WTC11 (cell line): Measurements from ENCODE around the gene SINHCAF. TPM values are rescaled to one million over a fixed set of nuclear protein-coding genes. Genes with fewer than 3 reads are reported as not detected.

Experiments used
- ATAC-seq: fragments of 200-7000 bp; cut with Tn5 transposase; 2 replicates; pipeline ENCODE4 v1.10.0; 2021; ENCODE audit warnings: mild to moderate bottlenecking, moderate library complexity
- CTCF ChIA-PET: fragments of 300-600 bp; sonication (Branson Sonifier 250); formaldehyde crosslinking; loops from one replicate; lab custom pipeline; 2021; ENCODE audit warnings: antibody characterized with exemption; lab: Charles Lee
- POLR2A ChIA-PET: fragments of 350-600 bp; sonication (Branson Sonifier 250); formaldehyde crosslinking; loops from one replicate; lab custom pipeline; 2021; ENCODE audit warnings: antibody characterized with exemption; lab: Charles Lee
- DNase-seq: peaks from one replicate; pipeline ENCODE4 v3.0.0; 2021; ENCODE audit warnings: low spot score
- H3K27ac Mint-ChIP-seq: 2 replicates; pipeline ENCODE4 v1.8.0; 2021; ENCODE audit warnings: mixed read lengths
- H3K27me3 Mint-ChIP-seq: 2 replicates; pipeline ENCODE4 v1.8.0; 2021; ENCODE audit warnings: low read depth, mild to moderate bottlenecking, moderate library complexity, mixed read lengths
- H3K36me3 Mint-ChIP-seq: 2 replicates; pipeline ENCODE4 v1.8.0; 2021; ENCODE audit warnings: mixed read lengths
- H3K4me1 Mint-ChIP-seq: 2 replicates; pipeline ENCODE4 v1.8.0; 2022; ENCODE audit warnings: mixed read lengths
- H3K4me3 Mint-ChIP-seq: 2 replicates; pipeline ENCODE4 v1.8.0; 2021; ENCODE audit warnings: mild to moderate bottlenecking, moderate library complexity, mixed read lengths
- H3K9me3 Mint-ChIP-seq: 2 replicates; pipeline ENCODE4 v1.8.0; 2021; ENCODE audit warnings: mixed read lengths
- ATF6 ChIP-seq: sonication (generic); formaldehyde crosslinking; IDR thresholded peaks from 2 replicates; pipeline ENCODE4 v1.8.1; 2023; ENCODE audit warnings: mild to moderate bottlenecking, missing genetic modification reagents
- EMX1 ChIP-seq: fragments of 250-450 bp; sonication (Bioruptor Pico); IDR thresholded peaks from 2 replicates; pipeline ENCODE4 v1.8.0; 2021; ENCODE audit warnings: mild to moderate bottlenecking
- ETV6 ChIP-seq: sonication (generic); formaldehyde crosslinking; IDR thresholded peaks from 2 replicates; pipeline ENCODE4 v1.8.1; 2022; ENCODE audit warnings: mild to moderate bottlenecking, missing genetic modification reagents
- FOXK1 ChIP-seq: sonication (generic); formaldehyde crosslinking; IDR thresholded peaks from 2 replicates; pipeline ENCODE4 v1.8.0; 2022; ENCODE audit warnings: mild to moderate bottlenecking, moderate library complexity, missing genetic modification reagents
- HMGA2 ChIP-seq: fragments of 250-450 bp; sonication (Bioruptor Pico); IDR thresholded peaks from 2 replicates; pipeline ENCODE4 v1.4.0; 2021; ENCODE audit warnings: mild to moderate bottlenecking, moderate library complexity
- IRF1 ChIP-seq: sonication (generic); formaldehyde crosslinking; IDR thresholded peaks from 2 replicates; pipeline ENCODE4 v1.8.0; 2023; ENCODE audit warnings: missing genetic modification reagents
- JAZF1 ChIP-seq: fragments of 250-450 bp; sonication (Bioruptor Pico); IDR thresholded peaks from 2 replicates; pipeline ENCODE4 v1.9.0; 2021; ENCODE audit warnings: moderate library complexity, mild to moderate bottlenecking, inconsistent platforms
- JUN ChIP-seq: sonication (generic); formaldehyde crosslinking; IDR thresholded peaks from 2 replicates; pipeline ENCODE4 v1.8.0; 2023; ENCODE audit warnings: mild to moderate bottlenecking, missing genetic modification reagents
- MLX ChIP-seq: sonication (generic); formaldehyde crosslinking; IDR thresholded peaks from 2 replicates; pipeline ENCODE4 v1.8.1; 2023; ENCODE audit warnings: mild to moderate bottlenecking, missing genetic modification reagents, moderate library complexity
- NFATC4 ChIP-seq: fragments of 250-450 bp; sonication (Bioruptor Pico); IDR thresholded peaks from 2 replicates; pipeline ENCODE4 v1.9.0; 2021; ENCODE audit warnings: mild to moderate bottlenecking
- NFE2L1 ChIP-seq: sonication (generic); formaldehyde crosslinking; IDR thresholded peaks from 2 replicates; pipeline ENCODE4 v1.8.1; 2023; ENCODE audit warnings: missing genetic modification reagents
- NR1H2 ChIP-seq: sonication (generic); formaldehyde crosslinking; IDR thresholded peaks from 2 replicates; pipeline ENCODE4 v1.9.0; 2021; ENCODE audit warnings: mild to moderate bottlenecking, moderate library complexity, missing genetic modification reagents
- PRRX2 ChIP-seq: fragments of 250-450 bp; sonication (Bioruptor Pico); IDR thresholded peaks from 2 replicates; pipeline ENCODE4 v1.8.0; 2021; ENCODE audit warnings: mild to moderate bottlenecking
- SMAD3 ChIP-seq: sonication (generic); formaldehyde crosslinking; IDR thresholded peaks from 2 replicates; pipeline ENCODE4 v1.8.0; 2022; ENCODE audit warnings: missing genetic modification reagents, mild to moderate bottlenecking, borderline replicate concordance
- SMAD4 ChIP-seq: sonication (generic); formaldehyde crosslinking; IDR thresholded peaks from 2 replicates; pipeline ENCODE4 v1.8.0; 2022; ENCODE audit warnings: mild to moderate bottlenecking, missing genetic modification reagents
- SOX15 ChIP-seq: fragments of 250-450 bp; sonication (Bioruptor Pico); IDR thresholded peaks from 2 replicates; pipeline ENCODE4 v1.9.0; 2021; ENCODE audit warnings: mild to moderate bottlenecking
- SP1 ChIP-seq: sonication (generic); formaldehyde crosslinking; conservative IDR thresholded peaks from 2 replicates; pipeline ENCODE4 v1.8.1; 2022; ENCODE audit warnings: missing genetic modification reagents
- total RNA-seq: library from RNA; stranded (reverse); gene quantifications from 3 replicates; pipeline ENCODE4 v1.2.3, GENCODE V29; 2021
- TF ChIP-seq, protein P1 (sequence below): sonication (generic); formaldehyde crosslinking; IDR thresholded peaks from 2 replicates; pipeline ENCODE4 v1.8.0; 2023; ENCODE audit warnings: missing genetic modification reagents, mild to moderate bottlenecking, borderline replicate concordance
- TF ChIP-seq, protein P2 (sequence below): fragments of 250-450 bp; sonication (Bioruptor Pico); IDR thresholded peaks from 2 replicates; pipeline ENCODE4 v1.9.0; 2021; ENCODE audit warnings: mild to moderate bottlenecking
- TF ChIP-seq, protein P3 (sequence below): sonication (generic); formaldehyde crosslinking; IDR thresholded peaks from 2 replicates; pipeline ENCODE4 v1.8.0; 2023; ENCODE audit warnings: mild to moderate bottlenecking, missing genetic modification reagents
- TF ChIP-seq, protein P4 (sequence below): sonication (generic); formaldehyde crosslinking; IDR thresholded peaks from 2 replicates; pipeline ENCODE4 v1.8.1; 2023; ENCODE audit warnings: mild to moderate bottlenecking, missing genetic modification reagents

Gene SINHCAF
- total RNA-seq, 1 experiment from 2014 or later = 407 TPM

- H3K9me3 Mint-ChIP-seq = no peaks in the 10 kb centered on the region
- H3K36me3 Mint-ChIP-seq = peaks cover 44% of the 10 kb centered on the region
- CTCF ChIA-PET = no interaction called here
- DNase-seq = no peak
- TF ChIP-seq ETV6 (CRISPR knock-in tag) (no peak), SMAD3 (CRISPR knock-in tag) (no peak), PRRX2 (CRISPR knock-in tag) (no peak), EMX1 (no peak), ATF6 (CRISPR knock-in tag) (no peak), SMAD4 (CRISPR knock-in tag) (no peak), JUN (CRISPR knock-in tag) (no peak), HMGA2 (no peak)
- TF ChIP-seq, all 79 proteins: peak for 0
- H3K4me1 Mint-ChIP-seq = peaks cover 87% of the 10 kb centered on the region
- no peaks in the 10 kb centered on the region for H3K27me3 Mint-ChIP-seq
- H3K27ac Mint-ChIP-seq = peak overlapping the region; percentile 43
- ATAC-seq = no peak
- no peak overlapping the region for H3K4me3 Mint-ChIP-seq
- POLR2A ChIA-PET = interaction anchor here (1.0 kb wide), 1 partner anchor 18 kb away, joined by 3 read pairs; no protein-coding TSS in a partner anchor
Measured at GRCh38 chr12:31308116-31308515, 17.8 kb downstream of the SINHCAF start.

- TF ChIP-seq FOXK1 (CRISPR knock-in tag) = no peak
- TF ChIP-seq JAZF1 = no peak
- TF ChIP-seq, protein P1, sequence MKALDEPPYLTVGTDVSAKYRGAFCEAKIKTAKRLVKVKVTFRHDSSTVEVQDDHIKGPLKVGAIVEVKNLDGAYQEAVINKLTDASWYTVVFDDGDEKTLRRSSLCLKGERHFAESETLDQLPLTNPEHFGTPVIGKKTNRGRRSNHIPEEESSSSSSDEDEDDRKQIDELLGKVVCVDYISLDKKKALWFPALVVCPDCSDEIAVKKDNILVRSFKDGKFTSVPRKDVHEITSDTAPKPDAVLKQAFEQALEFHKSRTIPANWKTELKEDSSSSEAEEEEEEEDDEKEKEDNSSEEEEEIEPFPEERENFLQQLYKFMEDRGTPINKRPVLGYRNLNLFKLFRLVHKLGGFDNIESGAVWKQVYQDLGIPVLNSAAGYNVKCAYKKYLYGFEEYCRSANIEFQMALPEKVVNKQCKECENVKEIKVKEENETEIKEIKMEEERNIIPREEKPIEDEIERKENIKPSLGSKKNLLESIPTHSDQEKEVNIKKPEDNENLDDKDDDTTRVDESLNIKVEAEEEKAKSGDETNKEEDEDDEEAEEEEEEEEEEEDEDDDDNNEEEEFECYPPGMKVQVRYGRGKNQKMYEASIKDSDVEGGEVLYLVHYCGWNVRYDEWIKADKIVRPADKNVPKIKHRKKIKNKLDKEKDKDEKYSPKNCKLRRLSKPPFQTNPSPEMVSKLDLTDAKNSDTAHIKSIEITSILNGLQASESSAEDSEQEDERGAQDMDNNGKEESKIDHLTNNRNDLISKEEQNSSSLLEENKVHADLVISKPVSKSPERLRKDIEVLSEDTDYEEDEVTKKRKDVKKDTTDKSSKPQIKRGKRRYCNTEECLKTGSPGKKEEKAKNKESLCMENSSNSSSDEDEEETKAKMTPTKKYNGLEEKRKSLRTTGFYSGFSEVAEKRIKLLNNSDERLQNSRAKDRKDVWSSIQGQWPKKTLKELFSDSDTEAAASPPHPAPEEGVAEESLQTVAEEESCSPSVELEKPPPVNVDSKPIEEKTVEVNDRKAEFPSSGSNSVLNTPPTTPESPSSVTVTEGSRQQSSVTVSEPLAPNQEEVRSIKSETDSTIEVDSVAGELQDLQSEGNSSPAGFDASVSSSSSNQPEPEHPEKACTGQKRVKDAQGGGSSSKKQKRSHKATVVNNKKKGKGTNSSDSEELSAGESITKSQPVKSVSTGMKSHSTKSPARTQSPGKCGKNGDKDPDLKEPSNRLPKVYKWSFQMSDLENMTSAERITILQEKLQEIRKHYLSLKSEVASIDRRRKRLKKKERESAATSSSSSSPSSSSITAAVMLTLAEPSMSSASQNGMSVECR = no peak
- no peak for TF ChIP-seq SP1
- TF ChIP-seq IRF1 (CRISPR knock-in tag) = no peak
- TF ChIP-seq SMAD4 (CRISPR knock-in tag) = no peak
- CTCF ChIA-PET = interaction anchor here (0.6 kb wide), 1 partner anchor 217 kb away, joined by 7 read pairs; no protein-coding TSS in a partner anchor
- H3K4me3 Mint-ChIP-seq = no peak overlapping the region
- no peaks in the 10 kb centered on the region for H3K9me3 Mint-ChIP-seq
- no peaks in the 10 kb centered on the region for H3K27me3 Mint-ChIP-seq
- no peak for DNase-seq
- H3K27ac Mint-ChIP-seq = peak overlapping the region; percentile 78; the same call in 1 of the 2 replicates
- H3K36me3 Mint-ChIP-seq = peaks cover 46% of the 10 kb centered on the region
- POLR2A ChIA-PET = no interaction called here
- peaks cover 87% of the 10 kb centered on the region for H3K4me1 Mint-ChIP-seq
- ATAC-seq = no peak
Measured at GRCh38 chr12:31306866-31307265, 19.1 kb downstream of the SINHCAF start.

- no peak overlapping the region for H3K4me3 Mint-ChIP-seq
- H3K9me3 Mint-ChIP-seq = no peaks in the 10 kb centered on the region
- peaks cover 84% of the 10 kb centered on the region for H3K4me1 Mint-ChIP-seq
- CTCF ChIA-PET = no interaction called here
- ATAC-seq (no peak), DNase-seq (no peak)
- peaks cover 55% of the 10 kb centered on the region for H3K36me3 Mint-ChIP-seq
- POLR2A ChIA-PET = no interaction called here
- H3K27ac Mint-ChIP-seq = peak overlapping the region; percentile 77
- H3K27me3 Mint-ChIP-seq = no peaks in the 10 kb centered on the region
- TF ChIP-seq NFATC4 (CRISPR knock-in tag) (no peak), HMGA2 (no peak), MLX (CRISPR knock-in tag) (no peak), NR1H2 (CRISPR knock-in tag) (no peak), SOX15 (CRISPR knock-in tag) (no peak), JAZF1 (no peak), NFE2L1 (no peak)
- TF ChIP-seq, protein P2, sequence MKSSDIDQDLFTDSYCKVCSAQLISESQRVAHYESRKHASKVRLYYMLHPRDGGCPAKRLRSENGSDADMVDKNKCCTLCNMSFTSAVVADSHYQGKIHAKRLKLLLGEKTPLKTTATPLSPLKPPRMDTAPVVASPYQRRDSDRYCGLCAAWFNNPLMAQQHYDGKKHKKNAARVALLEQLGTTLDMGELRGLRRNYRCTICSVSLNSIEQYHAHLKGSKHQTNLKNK = no peak
- TF ChIP-seq, protein P3, sequence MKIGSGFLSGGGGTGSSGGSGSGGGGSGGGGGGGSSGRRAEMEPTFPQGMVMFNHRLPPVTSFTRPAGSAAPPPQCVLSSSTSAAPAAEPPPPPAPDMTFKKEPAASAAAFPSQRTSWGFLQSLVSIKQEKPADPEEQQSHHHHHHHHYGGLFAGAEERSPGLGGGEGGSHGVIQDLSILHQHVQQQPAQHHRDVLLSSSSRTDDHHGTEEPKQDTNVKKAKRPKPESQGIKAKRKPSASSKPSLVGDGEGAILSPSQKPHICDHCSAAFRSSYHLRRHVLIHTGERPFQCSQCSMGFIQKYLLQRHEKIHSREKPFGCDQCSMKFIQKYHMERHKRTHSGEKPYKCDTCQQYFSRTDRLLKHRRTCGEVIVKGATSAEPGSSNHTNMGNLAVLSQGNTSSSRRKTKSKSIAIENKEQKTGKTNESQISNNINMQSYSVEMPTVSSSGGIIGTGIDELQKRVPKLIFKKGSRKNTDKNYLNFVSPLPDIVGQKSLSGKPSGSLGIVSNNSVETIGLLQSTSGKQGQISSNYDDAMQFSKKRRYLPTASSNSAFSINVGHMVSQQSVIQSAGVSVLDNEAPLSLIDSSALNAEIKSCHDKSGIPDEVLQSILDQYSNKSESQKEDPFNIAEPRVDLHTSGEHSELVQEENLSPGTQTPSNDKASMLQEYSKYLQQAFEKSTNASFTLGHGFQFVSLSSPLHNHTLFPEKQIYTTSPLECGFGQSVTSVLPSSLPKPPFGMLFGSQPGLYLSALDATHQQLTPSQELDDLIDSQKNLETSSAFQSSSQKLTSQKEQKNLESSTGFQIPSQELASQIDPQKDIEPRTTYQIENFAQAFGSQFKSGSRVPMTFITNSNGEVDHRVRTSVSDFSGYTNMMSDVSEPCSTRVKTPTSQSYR (CRISPR knock-in tag) = no peak
- TF ChIP-seq, protein P4, sequence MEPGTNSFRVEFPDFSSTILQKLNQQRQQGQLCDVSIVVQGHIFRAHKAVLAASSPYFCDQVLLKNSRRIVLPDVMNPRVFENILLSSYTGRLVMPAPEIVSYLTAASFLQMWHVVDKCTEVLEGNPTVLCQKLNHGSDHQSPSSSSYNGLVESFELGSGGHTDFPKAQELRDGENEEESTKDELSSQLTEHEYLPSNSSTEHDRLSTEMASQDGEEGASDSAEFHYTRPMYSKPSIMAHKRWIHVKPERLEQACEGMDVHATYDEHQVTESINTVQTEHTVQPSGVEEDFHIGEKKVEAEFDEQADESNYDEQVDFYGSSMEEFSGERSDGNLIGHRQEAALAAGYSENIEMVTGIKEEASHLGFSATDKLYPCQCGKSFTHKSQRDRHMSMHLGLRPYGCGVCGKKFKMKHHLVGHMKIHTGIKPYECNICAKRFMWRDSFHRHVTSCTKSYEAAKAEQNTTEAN = no peak
Measured at GRCh38 chr12:31303466-31303865, 22.5 kb downstream of the SINHCAF start.
